ENCODE data around the gene UPK1A. TPM values are rescaled to one million over a fixed set of nuclear protein-coding genes. Genes with fewer than 3 reads are reported as not detected.

Gene UPK1A
- total RNA-seq, 1 donor from 2014 or later: not detected

GRCh38 chr19:35693422-35693821 lies 27.1 kb downstream of the UPK1A start:
- no peak for DNase-seq

DNA sequence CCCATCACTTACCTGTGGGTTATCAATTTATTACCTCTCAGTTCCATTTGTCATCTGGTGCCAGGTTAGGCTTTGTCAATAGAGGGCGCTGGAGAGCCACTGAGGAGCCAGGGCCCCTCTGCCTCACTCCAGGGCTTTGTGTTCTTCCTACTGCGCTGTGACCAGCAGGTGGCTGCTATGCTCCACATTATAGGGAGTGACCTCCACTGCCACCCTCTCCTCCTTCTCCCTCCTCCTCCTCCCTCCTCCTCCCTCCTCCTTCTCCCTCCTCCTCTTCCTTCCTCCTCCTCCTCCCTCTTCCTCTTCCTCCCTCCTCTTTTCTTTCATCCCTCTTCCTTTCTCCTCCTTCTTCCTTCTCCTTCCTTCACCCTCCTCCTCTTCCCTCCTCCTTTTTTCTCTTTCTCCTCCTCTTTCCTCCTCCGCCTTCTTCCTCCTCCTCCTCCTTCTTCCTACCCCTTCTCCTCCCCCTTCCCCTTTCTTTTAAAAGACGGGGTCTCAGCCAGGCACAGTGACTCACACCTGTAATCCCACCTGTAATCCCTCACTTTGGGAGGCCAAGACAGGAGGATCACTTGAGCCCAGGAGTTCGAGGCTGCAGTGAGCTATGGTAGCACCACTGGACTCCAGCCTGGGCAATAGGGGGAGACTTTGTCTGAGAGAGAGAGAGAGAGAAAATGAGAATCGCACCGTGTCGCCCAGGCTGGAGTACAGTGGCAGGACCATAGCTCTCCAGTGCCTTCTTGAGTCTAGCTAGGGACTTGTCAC lies 27.7 kb downstream of the UPK1A start:
- peak; percentile 90 for DNase-seq

- no peak for DNase-seq
Measured at GRCh38 chr19:35695895-35696422, 29.6 kb downstream of the UPK1A start.

GRCh38 chr19:35696835-35697234 lies 30.5 kb downstream of the UPK1A start:
- no peak for DNase-seq

- DNase-seq: peak; percentile 99
Measured at GRCh38 chr19:35702223-35703012, 36.1 kb downstream of the UPK1A start.

DNA sequence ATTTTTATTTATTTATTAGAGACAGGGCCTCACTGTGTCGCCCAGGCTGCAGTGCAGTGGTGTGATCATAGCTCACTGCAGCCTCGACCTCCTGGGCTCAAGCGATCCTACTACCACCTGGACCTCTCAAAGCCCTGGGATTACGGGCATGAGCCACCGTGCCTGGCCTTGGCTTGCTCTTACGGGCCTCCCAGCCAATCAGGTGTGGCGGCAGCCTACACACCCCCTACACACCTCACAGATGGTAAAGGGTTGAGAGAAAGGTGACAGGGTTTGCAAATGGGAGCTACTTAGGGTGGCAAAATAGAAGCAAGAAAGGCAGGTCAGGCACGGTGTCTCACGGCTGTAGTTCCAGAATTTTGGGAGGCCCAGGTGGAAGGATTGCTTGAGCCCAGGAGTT lies 37.0 kb downstream of the UPK1A start:
- DNase-seq: no peak

GRCh38 chr19:35704218-35704617 lies 37.9 kb downstream of the UPK1A start, which contains the start of gene ZBTB32:
TSS of gene ZBTB32 (plus strand) at chr19:35704558. CDS start at chr19:35714627, 10,069 bp downstream.
- DNase-seq: peak; percentile 80

DNA sequence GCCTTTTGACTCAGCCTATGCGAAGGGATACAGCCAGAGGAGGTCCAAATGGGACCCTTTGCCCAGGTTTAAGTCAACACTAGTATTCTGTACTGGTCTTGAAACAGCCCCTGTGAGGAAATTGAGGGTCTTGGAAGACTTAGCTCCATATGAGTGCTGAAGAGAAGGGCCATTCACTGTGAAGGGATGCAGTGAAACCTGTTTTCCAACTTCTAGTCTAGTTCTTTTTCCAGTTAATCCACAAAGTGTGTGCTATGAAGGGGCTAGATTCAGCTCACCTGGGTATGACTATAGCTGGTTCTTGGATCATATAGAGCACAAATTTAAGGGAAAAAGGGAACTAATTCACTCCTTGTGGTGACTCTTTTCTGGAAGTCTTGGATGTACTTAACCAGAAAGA lies 42.1 kb downstream of the UPK1A start:
- no peak for DNase-seq

- DNase-seq: no peak
Measured at GRCh38 chr19:35710784-35711723, 44.7 kb downstream of the UPK1A start.

DNA sequence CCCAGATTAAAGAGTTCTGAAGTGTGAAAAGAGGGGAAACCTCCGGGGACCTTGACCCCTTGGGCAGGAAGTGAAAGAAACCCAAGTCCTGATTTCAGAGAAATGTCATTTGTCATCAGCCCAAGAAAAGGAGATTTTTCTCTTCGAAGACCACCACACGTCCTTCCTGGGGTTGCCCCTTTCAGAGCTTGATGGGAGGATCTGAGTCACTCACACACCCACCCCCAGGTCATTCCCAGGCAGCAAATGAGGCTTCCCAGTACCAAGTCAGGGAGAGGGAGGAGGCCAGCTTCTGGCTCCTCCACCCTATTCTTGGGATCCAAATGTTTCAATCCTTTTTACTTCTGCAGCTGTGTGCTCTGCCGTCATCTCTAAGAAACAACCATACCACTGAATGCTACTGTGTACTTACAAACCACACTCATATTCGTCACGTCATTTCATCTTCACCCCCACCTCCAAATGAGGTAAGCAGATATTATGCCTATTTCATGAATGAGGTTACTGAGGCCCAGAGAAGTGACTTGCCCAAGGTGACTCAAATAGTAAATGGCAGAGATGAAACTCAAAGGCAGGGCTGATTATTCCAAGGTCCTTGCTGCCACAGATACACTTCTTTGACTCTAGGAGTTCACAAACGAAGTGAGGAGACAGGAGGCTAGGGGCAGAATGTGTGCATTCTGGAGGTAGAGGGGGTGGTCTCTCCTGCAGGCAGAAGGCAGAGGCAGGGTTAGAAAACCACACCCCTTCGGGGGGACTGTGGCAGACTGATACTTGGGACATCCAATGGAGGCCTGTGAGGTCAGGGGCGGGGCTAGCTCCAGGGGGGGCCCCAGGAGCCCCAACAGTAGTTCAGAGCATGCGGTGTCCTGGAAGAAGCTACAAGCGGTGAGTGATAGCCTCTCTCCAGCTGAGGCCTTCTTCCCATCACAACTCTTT lies 46.5 kb downstream of the UPK1A start:
- DNase-seq: no peak

- no peak for DNase-seq
Measured at GRCh38 chr19:35713506-35713850, 47.2 kb downstream of the UPK1A start.

GRCh38 chr19:35713904-35714495 lies 47.7 kb downstream of the UPK1A start:
- DNase-seq: no peak

GRCh38 chr19:35714601-35715354 lies 48.5 kb downstream of the UPK1A start:
- DNase-seq: no peak

DNA sequence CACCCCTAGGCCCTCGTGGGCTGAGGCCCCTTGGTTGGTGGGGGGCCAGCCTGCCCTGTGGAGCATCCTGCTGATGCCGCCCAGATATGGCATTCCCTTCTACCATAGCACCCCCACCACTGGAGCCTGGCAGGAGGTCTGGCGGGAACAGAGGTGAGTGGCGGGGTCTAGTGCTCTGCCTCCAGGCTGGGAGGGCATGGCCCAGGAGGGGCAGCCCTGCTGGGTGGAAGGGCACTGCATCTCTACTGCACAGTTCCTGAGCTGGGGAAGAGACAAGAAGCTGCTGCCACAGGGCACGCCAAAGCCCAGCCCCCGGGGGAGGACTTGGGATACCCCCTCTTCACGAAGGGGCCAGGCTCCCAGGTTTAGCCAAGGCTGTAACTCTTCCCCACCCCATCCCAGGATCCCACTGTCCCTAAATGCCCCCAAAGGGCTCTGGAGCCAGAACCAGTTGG lies 49.1 kb downstream of the UPK1A start:
- no peak for DNase-seq

- peak; percentile 60 for DNase-seq
Measured at GRCh38 chr19:35715981-35716800, 49.9 kb downstream of the UPK1A start.

DNA sequence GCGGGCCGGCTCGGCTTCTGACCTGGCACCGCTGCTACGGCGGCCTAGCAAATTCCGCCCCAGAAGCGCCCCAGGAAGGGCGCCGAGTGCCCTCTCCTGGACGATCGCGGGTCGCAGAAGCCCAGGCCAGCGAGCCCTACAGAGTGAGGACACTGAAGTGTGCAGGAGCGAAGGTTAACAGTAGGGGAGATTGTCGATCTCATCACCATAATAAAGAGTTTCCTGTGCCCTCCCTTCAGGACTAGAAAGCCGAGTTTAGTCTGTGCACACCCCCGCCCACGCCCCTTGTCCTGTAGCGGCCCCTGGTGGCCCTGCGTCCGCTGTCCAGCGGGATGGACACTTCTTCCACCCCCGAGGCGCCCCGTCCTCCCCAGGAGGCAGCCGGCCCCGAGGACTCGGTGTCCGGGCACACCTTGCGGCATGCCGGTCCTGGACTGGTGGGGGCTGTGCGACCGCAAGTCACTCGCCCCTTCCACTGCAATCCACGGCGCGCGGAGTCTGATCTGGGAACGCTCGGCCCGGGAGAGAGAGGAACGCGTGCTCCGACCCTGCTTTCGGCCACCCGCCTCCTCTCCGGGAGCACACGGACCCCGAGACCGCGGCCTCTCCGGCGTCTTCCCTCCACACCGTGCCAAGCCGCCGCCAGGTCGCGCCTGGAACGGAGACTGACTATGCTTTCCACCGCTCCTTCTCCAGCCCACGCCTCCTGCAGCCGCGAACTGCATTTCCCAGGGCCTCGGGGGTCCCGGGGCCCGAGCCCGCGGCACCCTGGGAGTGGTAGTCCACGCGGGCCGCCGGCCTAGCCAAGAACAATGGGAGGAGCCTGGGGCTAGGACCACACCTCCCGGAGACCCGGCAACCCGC lies 50.7 kb downstream of the UPK1A start:
- peak; percentile 95 for DNase-seq

- no peak for DNase-seq
Measured at GRCh38 chr19:35717665-35718344, 51.5 kb downstream of the UPK1A start, which contains the start of gene KMT2B. TSS of gene KMT2B (plus strand) at chr19:35718003. CDS start at chr19:35718019, 16 bp downstream.

Measured in dermis blood vessel endothelial cell (primary cell).